Lung (tissue), 5 donors: ENCODE results near the gene OR14I1. TPM values are rescaled to one million over a fixed set of nuclear protein-coding genes. Genes with fewer than 3 reads are reported as not detected.

ENCODE experiments used
- polyA plus RNA-seq, 2 donors: library from polyadenylated mRNA; stranded (reverse); fragments of 200-250 nt; gene quantifications; one replicate each; pipeline ENCODE4 v1.2.1, GENCODE V29; 2013
- small RNA-seq: library from RNA; depleted of rRNA; stranded (forward); fragments of <200 nt; gene quantifications from one replicate; pipeline ENCODE3, GENCODE V24; 2014; ENCODE audit warnings: low replicate concordance
- total RNA-seq, 2 donors: library from RNA; depleted of rRNA in 1 of 2; stranded (reverse); fragments of >200 nt in 1 of 2; gene quantifications; one replicate each; pipeline ENCODE4 v1.2.1, GENCODE V29; 2014 to 2021
- donor health status: Bipolar disorder and iron deficiency.
- donor health status: healthy.
- donor health status: DM: yes; HTN: yes; CAD: no.

Gene OR14I1
- total and polyA plus RNA-seq, 4 donors = not detected

Small RNA genes within 50 kb of the gene (small RNA-seq; reads per million reads assigned to genes)
- gene AHCYP8 = not detected

Other genes with a start within 250 kb of the OR14I1 start
- gene OR2T3, start 229.4 kb downstream of the OR14I1 start, total RNA-seq = not detected
- gene OR2T3, start 229.4 kb downstream of the OR14I1 start, polyA plus RNA-seq = not detected
- gene OR2T5, start 214.2 kb downstream of the OR14I1 start, total RNA-seq = not detected
- gene OR2T5, start 214.2 kb downstream of the OR14I1 start, polyA plus RNA-seq = not detected
- gene OR2G6, start 194.7 kb downstream of the OR14I1 start, total RNA-seq = not detected
- not detected for gene OR2G6, start 194.7 kb downstream of the OR14I1 start, polyA plus RNA-seq
- gene OR2T29, start 140.0 kb downstream of the OR14I1 start, total RNA-seq = not detected
- gene OR2T29, start 140.0 kb downstream of the OR14I1 start, polyA plus RNA-seq = not detected
- not detected for gene OR2T34, start 128.0 kb downstream of the OR14I1 start, total RNA-seq
- not detected for gene OR2T34, start 128.0 kb downstream of the OR14I1 start, polyA plus RNA-seq
- gene OR2T10, start 105.1 kb downstream of the OR14I1 start, total RNA-seq = not detected
- not detected for gene OR2T10, start 105.1 kb downstream of the OR14I1 start, polyA plus RNA-seq
- not detected for gene OR2T11, start 67.7 kb downstream of the OR14I1 start, total RNA-seq
- gene OR2T11, start 67.7 kb downstream of the OR14I1 start, polyA plus RNA-seq = not detected
- not detected for gene OR2T35, start 57.5 kb downstream of the OR14I1 start, total RNA-seq
- gene OR2T35, start 57.5 kb downstream of the OR14I1 start, polyA plus RNA-seq = not detected
- gene OR2T27, start 47.2 kb downstream of the OR14I1 start, total RNA-seq = not detected
- not detected for gene OR2T27, start 47.2 kb downstream of the OR14I1 start, polyA plus RNA-seq
- gene LYPD8, start 53.0 kb upstream of the OR14I1 start, total RNA-seq = not detected
- gene LYPD8, start 53.0 kb upstream of the OR14I1 start, polyA plus RNA-seq = not detected
- gene SH3BP5L, start 123.1 kb upstream of the OR14I1 start, total RNA-seq = 10 to 100 TPM; 17.6 to 25.5 TPM
- gene SH3BP5L, start 123.1 kb upstream of the OR14I1 start, polyA plus RNA-seq = 10 to 100 TPM; 16.4 to 17.4 TPM
- 10 to 100 TPM; 31.1 to 41.3 TPM for gene ZNF672, start 135.5 kb upstream of the OR14I1 start, total RNA-seq
- gene ZNF672, start 135.5 kb upstream of the OR14I1 start, polyA plus RNA-seq = 10 to 100 TPM; 17.1 to 31.5 TPM
- 10 to 100 TPM; 26.1 to 35.3 TPM for gene ZNF692, start 156.3 kb upstream of the OR14I1 start, total RNA-seq
- gene ZNF692, start 156.3 kb upstream of the OR14I1 start, polyA plus RNA-seq = 10 to 100 TPM; 37.4 to 58.5 TPM
- gene PGBD2, start 203.5 kb upstream of the OR14I1 start, total RNA-seq = 10 to 100 TPM in 1 of 2 donors, 1 to 10 TPM in 1; 5.8 to 12.5 TPM
- 1 to 10 TPM; 3.5 to 4.2 TPM for gene PGBD2, start 203.5 kb upstream of the OR14I1 start, polyA plus RNA-seq